Measurements from ENCODE around the gene SGCD.

Gene SGCD

GRCh38 chr5:156471893-156472292 lies 144.9 kb downstream of the SGCD start:
- Histone ChIP-seq H3K4me3 (no peak overlapping the region), H3K9me3 (no peaks in the 10 kb centered on the region), H3K36me3 (replicated peaks) (no peaks in the 10 kb centered on the region), H3K4me1 (peaks cover 15% of the 10 kb centered on the region), H3K27me3 (ENCODE audit: low read depth) (no peaks in the 10 kb centered on the region)
- in situ Hi-C loops (cut with MboI; ENCODE audit: low sequenced_read_pairs): no loop called here
- no peak for DNase-seq (ENCODE audit: low spot score in 2 of 2)

GRCh38 chr5:156473269-156473908 lies 146.4 kb downstream of the SGCD start:
- in situ Hi-C loops (cut with MboI; ENCODE audit: low sequenced_read_pairs): no loop called here
- H3K36me3 ChIP-seq (replicated peaks): no peaks in the 10 kb centered on the region
- no peaks in the 10 kb centered on the region for H3K9me3 ChIP-seq
- H3K4me1 ChIP-seq: peaks cover 15% of the 10 kb centered on the region
- DNase-seq (ENCODE audit: low spot score in 2 of 2): peak in 1 of 2 experiments; percentile 28
- H3K27me3 ChIP-seq (ENCODE audit: low read depth): no peaks in the 10 kb centered on the region
- no peak overlapping the region for H3K4me3 ChIP-seq

- Histone ChIP-seq H3K4me3 (no peak overlapping the region), H3K27me3 (ENCODE audit: low read depth) (no peaks in the 10 kb centered on the region), H3K4me1 (peaks cover 15% of the 10 kb centered on the region), H3K36me3 (replicated peaks) (no peaks in the 10 kb centered on the region), H3K9me3 (no peaks in the 10 kb centered on the region)
- DNase-seq (ENCODE audit: low spot score in 2 of 2): no peak
- in situ Hi-C loops (cut with MboI; ENCODE audit: low sequenced_read_pairs): no loop called here
Measured at GRCh38 chr5:156474251-156474650, 147.3 kb downstream of the SGCD start.

GRCh38 chr5:156475182-156476157 lies 148.5 kb downstream of the SGCD start:
- no peak for DNase-seq (ENCODE audit: low spot score in 2 of 2)
- in situ Hi-C loops (cut with MboI; ENCODE audit: low sequenced_read_pairs): no loop called here
- Histone ChIP-seq H3K4me3 (no peak overlapping the region), H3K27me3 (ENCODE audit: low read depth) (no peaks in the 10 kb centered on the region), H3K36me3 (replicated peaks) (no peaks in the 10 kb centered on the region), H3K4me1 (peaks cover 15% of the 10 kb centered on the region), H3K9me3 (no peaks in the 10 kb centered on the region)

- peaks cover 8% of the 10 kb centered on the region for H3K4me1 ChIP-seq
- no peak for DNase-seq (ENCODE audit: low spot score in 2 of 2)
- in situ Hi-C loops (cut with MboI; ENCODE audit: low sequenced_read_pairs): no loop called here
- H3K27me3 ChIP-seq (ENCODE audit: low read depth): no peaks in the 10 kb centered on the region
- no peak overlapping the region for H3K4me3 ChIP-seq
- H3K36me3 ChIP-seq (replicated peaks): no peaks in the 10 kb centered on the region
- no peaks in the 10 kb centered on the region for H3K9me3 ChIP-seq
Measured at GRCh38 chr5:156476158-156476551, 149.2 kb downstream of the SGCD start.

GRCh38 chr5:156476678-156477077 lies 149.7 kb downstream of the SGCD start:
- Histone ChIP-seq H3K4me3 (no peak overlapping the region), H3K4me1 (peaks cover 8% of the 10 kb centered on the region), H3K9me3 (no peaks in the 10 kb centered on the region), H3K36me3 (replicated peaks) (no peaks in the 10 kb centered on the region), H3K27me3 (ENCODE audit: low read depth) (no peaks in the 10 kb centered on the region)
- DNase-seq (ENCODE audit: low spot score in 2 of 2): no peak
- in situ Hi-C loops (cut with MboI; ENCODE audit: low sequenced_read_pairs): no loop called here

- Histone ChIP-seq H3K4me3 (no peak overlapping the region), H3K27me3 (ENCODE audit: low read depth) (no peaks in the 10 kb centered on the region), H3K4me1 (peaks cover 8% of the 10 kb centered on the region), H3K36me3 (replicated peaks) (no peaks in the 10 kb centered on the region), H3K9me3 (no peaks in the 10 kb centered on the region)
- in situ Hi-C loops (cut with MboI; ENCODE audit: low sequenced_read_pairs): no loop called here
- no peak for DNase-seq (ENCODE audit: low spot score in 2 of 2)
Measured at GRCh38 chr5:156477196-156477595, 150.2 kb downstream of the SGCD start.

GRCh38 chr5:156479849-156480248 lies 152.9 kb downstream of the SGCD start:
- DNase-seq (ENCODE audit: low spot score in 2 of 2): no peak
- in situ Hi-C loops (cut with MboI; ENCODE audit: low sequenced_read_pairs): no loop called here

GRCh38 chr5:156481741-156482140 lies 154.8 kb downstream of the SGCD start:
- H3K9me3 ChIP-seq: no peaks in the 10 kb centered on the region
- no peaks in the 10 kb centered on the region for H3K4me1 ChIP-seq
- no peak for DNase-seq (ENCODE audit: low spot score in 2 of 2)
- H3K27me3 ChIP-seq (ENCODE audit: low read depth): no peaks in the 10 kb centered on the region
- in situ Hi-C loops (cut with MboI; ENCODE audit: low sequenced_read_pairs): no loop called here
- H3K36me3 ChIP-seq (replicated peaks): no peaks in the 10 kb centered on the region
- no peak overlapping the region for H3K4me3 ChIP-seq

More at GRCh38 chr5:156479849-156480248, 152.9 kb downstream of the SGCD start:
- no peak overlapping the region for H3K4me3 ChIP-seq
- no peaks in the 10 kb centered on the region for H3K36me3 ChIP-seq (replicated peaks)
- no peaks in the 10 kb centered on the region for H3K9me3 ChIP-seq
- H3K27me3 ChIP-seq (ENCODE audit: low read depth): no peaks in the 10 kb centered on the region
- H3K4me1 ChIP-seq: no peaks in the 10 kb centered on the region

GRCh38 chr5:156482818-156483217 lies 155.9 kb downstream of the SGCD start:
- DNase-seq (ENCODE audit: low spot score in 2 of 2): no peak
- Histone ChIP-seq H3K27me3 (ENCODE audit: low read depth) (no peaks in the 10 kb centered on the region), H3K36me3 (replicated peaks) (no peaks in the 10 kb centered on the region), H3K9me3 (no peaks in the 10 kb centered on the region), H3K4me3 (no peak overlapping the region), H3K4me1 (no peaks in the 10 kb centered on the region)
- in situ Hi-C loops (cut with MboI; ENCODE audit: low sequenced_read_pairs): no loop called here

- Histone ChIP-seq H3K27me3 (ENCODE audit: low read depth) (no peaks in the 10 kb centered on the region), H3K4me1 (no peaks in the 10 kb centered on the region), H3K9me3 (no peaks in the 10 kb centered on the region; the same call in 1 of the 2 replicates), H3K36me3 (replicated peaks) (no peaks in the 10 kb centered on the region), H3K4me3 (no peak overlapping the region)
- DNase-seq (ENCODE audit: low spot score in 2 of 2): no peak
- in situ Hi-C loops (cut with MboI; ENCODE audit: low sequenced_read_pairs): no loop called here
Measured at GRCh38 chr5:156486394-156487238, 159.7 kb downstream of the SGCD start.

GRCh38 chr5:156491766-156492165 lies 164.8 kb downstream of the SGCD start:
- H3K9me3 ChIP-seq: no peaks in the 10 kb centered on the region; the same call in 1 of the 2 replicates
- H3K27me3 ChIP-seq (ENCODE audit: low read depth): no peaks in the 10 kb centered on the region
- no peak overlapping the region for H3K4me3 ChIP-seq
- no peaks in the 10 kb centered on the region for H3K36me3 ChIP-seq (replicated peaks)
- in situ Hi-C loops (cut with MboI; ENCODE audit: low sequenced_read_pairs): no loop called here
- no peaks in the 10 kb centered on the region for H3K4me1 ChIP-seq
- DNase-seq (ENCODE audit: low spot score in 2 of 2): no peak

- Histone ChIP-seq H3K4me3 (no peak overlapping the region), H3K36me3 (replicated peaks) (no peaks in the 10 kb centered on the region), H3K4me1 (no peaks in the 10 kb centered on the region), H3K27me3 (ENCODE audit: low read depth) (no peaks in the 10 kb centered on the region), H3K9me3 (no peaks in the 10 kb centered on the region)
- in situ Hi-C loops (cut with MboI; ENCODE audit: low sequenced_read_pairs): no loop called here
- DNase-seq (ENCODE audit: low spot score in 2 of 2): no peak
Measured at GRCh38 chr5:156496291-156496690, 169.3 kb downstream of the SGCD start.
